Endothelial cell of umbilical vein (primary cell): ENCODE results near the gene CDH2. TPM values are rescaled to one million over a fixed set of nuclear protein-coding genes. Genes with fewer than 3 reads are reported as not detected.

Experiments
- BruUV-seq: library from RNA; stranded (reverse); fragments of 400-500 nt; replicated peaks from 2 replicates; lab custom pipeline; 2021; lab: Mats Ljungman, UMichigan
- CTCF ChIA-PET: fragments of 300-600, 350-600 bp; sonication (Branson Sonifier 250); formaldehyde crosslinking; loops from one replicate; lab custom pipeline; 2021; ENCODE audit warnings: antibody characterized with exemption, inconsistent platforms; lab: Charles Lee
- POLR2A ChIA-PET: fragments of 300-600, 350-600 bp; sonication (Branson Sonifier 250); formaldehyde crosslinking; loops from one replicate; lab custom pipeline; 2021; ENCODE audit warnings: antibody characterized with exemption, inconsistent platforms; lab: Charles Lee
- DNase-seq: peaks from one replicate; pipeline ENCODE4 v3.0.0-alpha.2; 2011; ENCODE audit warnings: low read depth, low spot score
- FAIRE-seq: peaks from 2 replicates; lab custom pipeline; 2011; peaks lifted over from hg19 to GRCh38; lab: Jason Lieb, UNC
- H2AFZ ChIP-seq: 2 replicates; pipeline ENCODE4 v1.6.0; 2012; ENCODE audit warnings: low read depth, low read length, control low read depth, inconsistent platforms
- H3K27ac ChIP-seq: 2 replicates; pipeline ENCODE4 v1.5.1; 2011; ENCODE audit warnings: low read depth, mild to moderate bottlenecking, control low read depth, low read length, moderate library complexity; ENCODE audit not compliant: insufficient read depth
- H3K27me3 ChIP-seq, 2 experiments: 2 replicates each; pipeline versions ENCODE4 v1.6.0 to v1.6.1; 2011; ENCODE audit warnings: low read length in 2 of 2, mixed read lengths in 1 of 2; ENCODE audit not compliant: control insufficient read depth in 2 of 2, insufficient read depth in 2 of 2
- H3K36me3 ChIP-seq, 2 experiments: 2 replicates in 1 of 2; 3 replicates in 1 of 2; pipeline ENCODE4 v1.5.1; 2011; ENCODE audit warnings: low read length in 2 of 2, mild to moderate bottlenecking in 1 of 2, moderate library complexity in 1 of 2; ENCODE audit not compliant: control insufficient read depth in 2 of 2, insufficient read depth in 2 of 2; ENCODE audit errors: extremely low read depth in 1 of 2
- H3K4me1 ChIP-seq: 3 replicates; pipeline ENCODE4 v1.5.1; 2011; ENCODE audit warnings: mild to moderate bottlenecking, low read length; ENCODE audit not compliant: control insufficient read depth, insufficient read depth; ENCODE audit errors: extremely low read depth
- H3K4me2 ChIP-seq: 2 replicates; pipeline ENCODE4 v1.6.1; 2011; ENCODE audit warnings: low read length, control low read depth, mixed read lengths; ENCODE audit not compliant: insufficient read depth
- H3K4me3 ChIP-seq, 3 experiments: fragments of 200-600 bp in 1 of 3; sonication (generic), shearing (Covaris generic) in 1 of 3; replicated peaks in 1 of 3; 2 replicates each; pipeline ENCODE4 v1.5.1; 2011 to 2016; ENCODE audit warnings: control low read depth in 3 of 3, low read length in 3 of 3, mild to moderate bottlenecking in 2 of 3, inconsistent platforms in 1 of 3, low read depth in 1 of 3, moderate library complexity in 1 of 3; ENCODE audit not compliant: insufficient read depth in 1 of 3
- H3K79me2 ChIP-seq: 2 replicates; pipeline ENCODE4 v1.6.0; 2012; ENCODE audit warnings: low read length, inconsistent platforms; ENCODE audit not compliant: control insufficient read depth, insufficient read depth
- H3K9ac ChIP-seq: replicated peaks from 2 replicates; pipeline ENCODE3; 2011; ENCODE audit warnings: low read length, control low read depth; ENCODE audit not compliant: insufficient read depth; ENCODE audit errors: extremely low read depth
- H3K9me1 ChIP-seq: replicated peaks from 3 replicates; pipeline ENCODE4 v1.6.0; 2011; ENCODE audit warnings: mild to moderate bottlenecking, low read length; ENCODE audit not compliant: control insufficient read depth, insufficient read depth; ENCODE audit errors: extremely low read depth
- H3K9me3 ChIP-seq: replicated peaks from 2 replicates; pipeline ENCODE4 v1.5.1; 2012; ENCODE audit warnings: low read length, inconsistent platforms; ENCODE audit not compliant: control insufficient read depth, insufficient read depth
- H4K20me1 ChIP-seq: replicated peaks from 2 replicates; pipeline ENCODE3; 2011; ENCODE audit warnings: mild to moderate bottlenecking, low read length; ENCODE audit not compliant: control insufficient read depth, insufficient read depth; ENCODE audit errors: extremely low read depth
- CTCF ChIP-seq, 2 donors: IDR thresholded peaks; 1 replicate in 1 of 2; 2 replicates in 1 of 2; pipeline ENCODE4 v1.5.1; 2011; ENCODE audit warnings: low read length in 2 of 2, mild to moderate bottlenecking in 2 of 2, moderate library complexity in 2 of 2, control low read depth in 1 of 2, inconsistent platforms in 1 of 2, low read depth in 1 of 2; ENCODE audit not compliant: insufficient read depth in 1 of 2; ENCODE audit errors: extremely low read depth in 1 of 2
- FOS ChIP-seq: IDR thresholded peaks from 2 replicates; pipeline ENCODE4 v1.6.1; 2011; ENCODE audit warnings: mild to moderate bottlenecking, low read length, moderate library complexity, borderline replicate concordance; ENCODE audit not compliant: insufficient read depth
- MYC ChIP-seq: IDR thresholded peaks from one replicate; pipeline ENCODE4 v1.6.1; 2011; ENCODE audit warnings: mild to moderate bottlenecking, low read depth, low read length
- POLR2A ChIP-seq: IDR thresholded peaks from 2 replicates; pipeline ENCODE4 v1.6.1; 2012; ENCODE audit warnings: low read depth, mild to moderate bottlenecking, control low read depth, low read length
- POLR2AphosphoS5 ChIP-seq: IDR thresholded peaks from 2 replicates; pipeline ENCODE4 v1.6.1; 2012; ENCODE audit warnings: low read depth, mild to moderate bottlenecking, control low read depth, low read length, moderate library complexity; ENCODE audit not compliant: insufficient read depth
- dilution Hi-C: fragments of 300-500 bp; cut with MboI; formaldehyde crosslinking; loops from one replicate; pipeline ENCODE4 v1.15.0; 2019; ENCODE audit warnings: low sequenced_read_pairs; ENCODE audit not compliant: extremely low pct_ligation_motif_present
- intact Hi-C: fragments of 100-400 bp; cut with micrococcal nuclease; formaldehyde crosslinking; loops from one replicate; pipeline ENCODE4 v1.10.0; 2022
- polyA plus RNA-seq, 4 experiments: library from polyadenylated mRNA; depleted of rRNA in 3 of 4; stranded (reverse) in 3 of 4; unstranded in 1 of 4; fragments of >200 nt; gene quantifications; 2 replicates each; pipeline versions ENCODE4 v1.2.1 to v1.2.3, GENCODE V29; 2011 to 2012; ENCODE audit warnings: missing spikeins in 1 of 4
- total RNA-seq: library from RNA; stranded (reverse); gene quantifications from 2 replicates; pipeline ENCODE4 v1.2.3, GENCODE V29; 2021

Gene CDH2
- total and polyA plus RNA-seq, 2 donors (not counting 3 experiments of a cell fraction or from before 2014, with no cell fraction given): 37.6 to 59.5 TPM

GRCh38 chr18:28015671-28016070 is 161.3 kb downstream of the CDH2 start:
- POLR2A ChIA-PET: no interaction called here
- H3K9ac ChIP-seq: no peak overlapping the region
- H3K79me2 ChIP-seq: no peaks in the 10 kb centered on the region
- BruUV-seq: no TSS peak
- no peaks in the 10 kb centered on the region for H3K4me1 ChIP-seq
- intact Hi-C loops: no loop called here
- H3K27me3 ChIP-seq: no peaks in the 10 kb centered on the region
- no peak overlapping the region for H3K27ac ChIP-seq
- CTCF ChIA-PET: no interaction called here
- no peaks in the 10 kb centered on the region for H4K20me1 ChIP-seq
- H3K4me2 ChIP-seq: no peak overlapping the region
- H3K9me1 ChIP-seq: no peaks in the 10 kb centered on the region
- dilution Hi-C loops: no loop called here
- TF ChIP-seq FOS: no peak
- no peak for TF ChIP-seq POLR2A
- H3K4me3 ChIP-seq: no peak overlapping the region
- no peaks in the 10 kb centered on the region for H3K36me3 ChIP-seq
- no peak overlapping the region for H2AFZ ChIP-seq
- H3K9me3 ChIP-seq: no peaks in the 10 kb centered on the region
- no peak for FAIRE-seq
- DNase-seq: no peak

- dilution Hi-C loops: no loop called here
- FAIRE-seq (no peak), DNase-seq (peak; percentile 16)
- intact Hi-C loops: loop anchor here (1.0 kb wide), 1 partner anchor 163 kb away; no protein-coding TSS in a partner anchor
- no peaks in the 10 kb centered on the region for H3K27me3 ChIP-seq
- H3K4me2 ChIP-seq: no peak overlapping the region
- H3K9me1 ChIP-seq: no peaks in the 10 kb centered on the region
- no peak overlapping the region for H3K9ac ChIP-seq
- BruUV-seq: no TSS peak
- TF ChIP-seq CTCF (IDR thresholded peaks at IDR 0.05; ENCODE audit: extremely low read depth in 1 of 2, insufficient read depth in 1 of 2, low read depth in 1 of 2, low read length in 2 of 2) (peak in 1 of 2 donors; percentile 14), MYC (no peak), POLR2AphosphoS5 (no peak)
- H3K4me3 ChIP-seq: no peak overlapping the region
- no peaks in the 10 kb centered on the region for H4K20me1 ChIP-seq
- H3K27ac ChIP-seq: no peak overlapping the region
- ChIA-PET CTCF (interaction anchor here (0.6 to 2.1 kb wide), 16 partner anchors 9 to 428 kb away, joined by 3 to 13 read pairs (median 4); partner anchors contain the start of gene CDH2), POLR2A (no interaction called here)
- H3K36me3 ChIP-seq: no peaks in the 10 kb centered on the region
- H3K4me1 ChIP-seq: no peaks in the 10 kb centered on the region
- no peaks in the 10 kb centered on the region for H3K9me3 ChIP-seq
- H3K79me2 ChIP-seq: no peaks in the 10 kb centered on the region
- H2AFZ ChIP-seq: no peak overlapping the region
Observed at GRCh38 chr18:28013066-28013465, 163.9 kb downstream of the CDH2 start.
